GM12872 (cell line): ENCODE results near the gene ADCY2.

ENCODE experiments used
- CTCF ChIP-seq: IDR thresholded peaks from 3 replicates; pipeline ENCODE4 v1.5.1; 2011; ENCODE audit warnings: low read depth, mild to moderate bottlenecking, low read length, moderate library complexity; ENCODE audit not compliant: insufficient read depth

The ADCY2 gene

DNA sequence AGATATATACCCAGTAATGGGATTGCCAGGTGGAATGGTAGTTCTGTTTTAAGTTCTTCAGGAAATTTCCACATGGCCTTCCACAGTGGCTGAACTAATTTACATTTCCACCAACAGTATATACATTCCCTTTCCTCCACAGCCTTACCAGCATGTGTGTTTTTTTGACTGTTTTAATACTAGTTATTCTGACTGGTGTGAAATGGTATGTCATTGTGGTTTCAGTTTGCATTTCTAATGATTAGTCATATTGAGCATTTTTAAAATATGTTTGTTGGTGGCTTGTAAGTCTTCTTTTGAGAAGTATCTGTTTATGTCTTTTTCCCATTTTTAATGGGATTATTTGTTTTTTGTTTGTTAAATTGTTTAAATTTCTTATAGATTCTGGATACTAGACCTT is 246.1 kb downstream of the ADCY2 start:
- TF ChIP-seq CTCF, result no peak

DNA sequence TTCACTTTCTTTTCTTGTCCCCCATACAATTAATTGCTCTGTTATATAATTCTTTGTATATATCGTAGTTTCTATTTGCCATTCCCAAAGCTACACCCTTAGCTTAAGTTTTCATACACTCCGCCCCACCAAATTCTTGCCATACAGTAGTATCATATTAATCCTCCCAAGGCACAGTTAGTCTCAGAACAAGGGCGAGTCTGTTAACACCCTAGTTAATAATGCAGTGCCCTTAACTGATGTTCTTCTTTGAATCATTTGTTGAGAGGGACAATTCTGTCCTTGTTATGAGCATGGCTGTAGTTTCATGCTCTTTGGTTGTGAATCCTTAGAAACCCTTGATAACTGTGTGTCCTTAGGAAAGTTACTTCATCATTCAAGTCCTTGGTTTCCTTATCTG is 248.8 kb downstream of the ADCY2 start:
- TF ChIP-seq CTCF, result no peak

DNA sequence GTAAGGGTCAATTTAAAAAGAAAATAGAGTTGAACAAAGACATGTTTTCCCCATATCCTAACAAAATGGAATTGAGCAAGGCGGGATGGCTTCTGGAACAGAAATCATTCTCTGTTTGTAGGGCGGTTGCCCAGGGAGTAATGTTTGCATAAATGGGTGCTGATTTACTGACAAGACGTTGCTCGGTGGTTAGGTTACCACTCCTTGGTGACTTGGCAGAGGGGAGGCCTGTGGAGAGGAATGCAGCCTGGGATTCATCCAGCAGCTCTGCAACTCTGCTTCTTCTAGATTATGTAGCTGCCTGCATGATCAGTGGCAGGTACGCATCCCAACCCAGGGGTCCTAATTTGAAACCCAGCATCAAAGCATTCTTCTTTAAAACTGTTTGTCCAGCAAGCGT is 254.8 kb downstream of the ADCY2 start:
- no peak for TF ChIP-seq CTCF

DNA sequence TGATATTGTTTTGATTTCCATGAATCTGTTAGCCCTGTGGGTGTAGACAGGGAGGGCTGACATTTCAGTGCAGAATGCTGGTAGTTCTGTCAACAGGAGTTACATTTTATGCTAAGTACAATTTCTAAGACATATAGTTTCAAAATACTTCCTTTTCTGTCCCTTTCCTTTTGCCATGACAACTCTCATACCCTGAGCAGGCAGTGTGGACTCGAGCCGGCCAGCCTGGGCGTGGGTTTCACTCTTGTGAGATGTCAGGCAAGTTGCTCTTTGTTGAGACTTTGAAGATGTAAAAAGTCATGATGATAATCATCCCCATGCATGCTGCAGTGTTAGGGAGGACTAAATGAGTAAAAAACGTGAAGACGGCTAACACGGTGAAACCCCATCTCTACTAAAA is 257.1 kb downstream of the ADCY2 start:
- TF ChIP-seq CTCF, result no peak

- TF ChIP-seq CTCF, result no peak
These were observed 261.2 kb downstream of the ADCY2 start for GRCh38 chr5:7657153-7657552.

DNA sequence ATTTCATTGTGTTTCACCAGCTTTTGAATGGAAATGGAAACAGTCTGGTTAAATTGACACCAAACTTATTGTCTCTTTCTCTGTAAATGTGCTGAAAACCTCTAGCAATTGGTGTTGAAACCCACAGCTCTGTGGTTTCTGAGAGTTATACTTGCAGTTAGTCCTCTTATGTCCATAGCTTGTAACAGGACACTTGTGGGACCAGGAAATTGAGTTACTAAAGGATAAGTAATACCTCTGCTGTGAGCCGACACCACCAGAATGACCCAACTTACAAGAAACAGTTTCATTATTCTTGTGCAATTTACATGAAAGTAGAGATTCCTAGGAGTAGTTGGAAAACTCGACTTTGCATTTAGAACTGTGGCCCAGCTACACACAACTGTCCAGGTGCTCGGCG is 263.5 kb downstream of the ADCY2 start:
- TF ChIP-seq CTCF, result no peak

- TF ChIP-seq CTCF, result no peak
These were observed 266.4 kb downstream of the ADCY2 start for GRCh38 chr5:7662289-7662688.

DNA sequence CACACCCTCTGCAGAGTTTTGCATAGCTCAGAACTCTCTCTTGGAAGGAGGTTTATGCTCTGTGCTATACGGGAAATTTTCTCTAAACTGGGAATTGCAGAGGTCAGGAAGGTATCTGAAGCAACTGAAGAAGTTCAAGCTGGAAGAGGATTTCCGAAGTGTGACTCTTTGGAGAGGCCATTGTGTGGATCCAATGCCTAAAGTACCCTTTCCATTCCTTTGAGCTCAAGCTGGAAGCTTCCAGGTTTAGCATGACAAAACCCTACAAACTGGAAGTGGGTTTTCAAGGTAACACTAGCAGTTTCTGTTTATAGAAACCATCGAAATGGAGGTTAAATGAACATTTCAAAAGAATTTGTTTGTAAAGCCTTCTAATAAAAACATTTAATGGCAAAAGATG is 267.9 kb downstream of the ADCY2 start:
- no peak for TF ChIP-seq CTCF
